Neuronal stem cell (in vitro differentiated cells): Measurements from ENCODE around the gene TMEM239.

Experiments used
- DNase-seq: peaks from one replicate; pipeline ENCODE4 v3.0.0-alpha.2; 2013; ENCODE audit warnings: low spot score
- H2AFZ ChIP-seq: one replicate; pipeline ENCODE4 v1.6.1; 2013; ENCODE audit warnings: mild to moderate bottlenecking, low read length, inconsistent platforms
- H2AK5ac ChIP-seq: 2 replicates; pipeline ENCODE4 v1.6.1; 2013; ENCODE audit warnings: low read depth, mild to moderate bottlenecking, inconsistent platforms, low read length, moderate library complexity, mixed read lengths
- H2BK120ac ChIP-seq: 2 replicates; pipeline ENCODE4 v1.6.1; 2013; ENCODE audit warnings: low read depth, mild to moderate bottlenecking, inconsistent platforms, low read length, moderate library complexity, mixed read lengths
- H2BK12ac ChIP-seq: one replicate; pipeline ENCODE4 v1.6.1; 2013; ENCODE audit warnings: low read length, inconsistent platforms
- H2BK15ac ChIP-seq: 2 replicates; pipeline ENCODE4 v1.6.1; 2013; ENCODE audit warnings: mild to moderate bottlenecking, low read length, inconsistent platforms, mixed read lengths
- H2BK5ac ChIP-seq: one replicate; pipeline ENCODE4 v1.6.1; 2013; ENCODE audit warnings: inconsistent platforms, mild to moderate bottlenecking, low read length, moderate library complexity
- H3K14ac ChIP-seq: one replicate; pipeline ENCODE4 v1.6.1; 2013; ENCODE audit warnings: low read length, inconsistent platforms
- H3K18ac ChIP-seq: 2 replicates; pipeline ENCODE4 v1.6.1; 2013; ENCODE audit warnings: low read length, inconsistent platforms
- H3K23ac ChIP-seq: 2 replicates; pipeline ENCODE4 v1.6.1; 2013; ENCODE audit warnings: low read depth, mild to moderate bottlenecking, mixed read lengths, low read length, inconsistent platforms; ENCODE audit not compliant: poor library complexity
- H3K27ac ChIP-seq: replicated peaks from 3 replicates; pipeline ENCODE4 v1.5.1; 2013; ENCODE audit warnings: low read length, inconsistent platforms
- H3K27me3 ChIP-seq, 3 experiments: 2 replicates each; pipeline ENCODE4 v1.6.1; 2013; ENCODE audit warnings: low read length in 3 of 3, mild to moderate bottlenecking in 2 of 3, inconsistent platforms in 1 of 3, low read depth in 1 of 3, mixed read lengths in 1 of 3, moderate library complexity in 1 of 3; ENCODE audit not compliant: control insufficient read depth in 3 of 3, insufficient read depth in 3 of 3
- H3K36me3 ChIP-seq, 2 donors: replicated peaks in 1 of 2; 2 replicates each; pipeline ENCODE4 v1.6.1; 2013; ENCODE audit warnings: low read length in 2 of 2; ENCODE audit not compliant: control insufficient read depth in 2 of 2, insufficient read depth in 2 of 2
- H3K4ac ChIP-seq: 2 replicates; pipeline ENCODE4 v1.6.1; 2013; ENCODE audit warnings: inconsistent platforms, mild to moderate bottlenecking, low read length, moderate library complexity
- H3K4me1 ChIP-seq, 2 donors: 1 replicate in 1 of 2; 2 replicates in 1 of 2; pipeline ENCODE4 v1.6.1; 2013; ENCODE audit warnings: low read length in 2 of 2, low read depth in 1 of 2; ENCODE audit not compliant: control insufficient read depth in 2 of 2, insufficient read depth in 1 of 2
- H3K4me2 ChIP-seq: one replicate; pipeline ENCODE4 v1.6.1; 2013; ENCODE audit warnings: mild to moderate bottlenecking, low read length, inconsistent platforms; ENCODE audit not compliant: insufficient read depth, poor library complexity, severe bottlenecking
- H3K4me3 ChIP-seq, 2 donors: 2 replicates each; pipeline ENCODE4 v1.5.1; 2013; ENCODE audit warnings: low read length in 2 of 2, mild to moderate bottlenecking in 2 of 2, inconsistent platforms in 1 of 2, moderate library complexity in 1 of 2
- H3K79me1 ChIP-seq: one replicate; pipeline ENCODE4 v1.6.1; 2013; ENCODE audit warnings: low read depth, mild to moderate bottlenecking, inconsistent platforms, low read length, moderate library complexity
- H3K9ac ChIP-seq: one replicate; pipeline ENCODE4 v1.6.1; 2013; ENCODE audit warnings: mild to moderate bottlenecking, low read depth, low read length, inconsistent platforms; ENCODE audit not compliant: poor library complexity
- H3K9me3 ChIP-seq, 2 donors: replicated peaks in 1 of 2; 2 replicates each; pipeline versions ENCODE3 to v1.6.1; 2013; ENCODE audit warnings: low read length in 2 of 2, mild to moderate bottlenecking in 2 of 2, inconsistent platforms in 1 of 2, low read depth in 1 of 2, mixed read lengths in 1 of 2, moderate library complexity in 1 of 2; ENCODE audit not compliant: control insufficient read depth in 2 of 2, insufficient read depth in 1 of 2
- H4K8ac ChIP-seq: one replicate; pipeline ENCODE4 v1.6.1; 2013; ENCODE audit warnings: low read depth, mild to moderate bottlenecking, inconsistent platforms, low read length, moderate library complexity
- H4K91ac ChIP-seq: one replicate; pipeline ENCODE4 v1.6.1; 2013; ENCODE audit warnings: low read length, low read depth, mild to moderate bottlenecking, inconsistent platforms; ENCODE audit not compliant: poor library complexity
- WGBS, 2 donors: extraction: QIAGEN DNeasy Blood & Tissue Kit; methylation state at CpG; one replicate each; pipeline ENCODE4 v1.1.7; 2013; ENCODE audit warnings: missing lambda C conversion rate in 2 of 2, mixed read lengths in 1 of 2; ENCODE audit not compliant: insufficient read length in 2 of 2, insufficient replicate concordance in 1 of 2; ENCODE audit errors: extremely low coverage in 2 of 2; 5-methylcytosine and 5-hydroxymethylcytosine counted together

Gene TMEM239

GRCh38 chr20:2833761-2834160 is 17.6 kb downstream of the TMEM239 start:
- Histone ChIP-seq H3K9me3 (peaks cover 0 to 4% of the 10 kb centered on the region in 2 donors), H2AFZ (no peak overlapping the region), H3K79me1 (no peaks in the 10 kb centered on the region), H3K4ac (no peak overlapping the region), H3K9ac (no peak overlapping the region), H2BK5ac (no peak overlapping the region), H2BK12ac (no peak overlapping the region), H3K4me1 (peaks cover 0 to 2% of the 10 kb centered on the region in 2 donors), H2AK5ac (no peak overlapping the region), H3K27ac (no peak overlapping the region), H2BK120ac (no peak overlapping the region), H3K4me2 (no peak overlapping the region), H2BK15ac (no peak overlapping the region), H3K36me3 (peaks cover 13 to 39% of the 10 kb centered on the region in 2 donors), H4K91ac (no peak overlapping the region), H3K4me3 (no peak overlapping the region), H3K18ac (no peak overlapping the region), H3K23ac (no peak overlapping the region), H3K14ac (no peak overlapping the region), H3K27me3 (no peaks in the 10 kb centered on the region), H4K8ac (no peak overlapping the region)
- no CpG with 5 or more reads among the region's 1 CpG for WGBS, 2 donors
- no peak for DNase-seq

GRCh38 chr20:2834401-2835110 is 18.4 kb downstream of the TMEM239 start:
- peaks cover 13 to 45% of the 10 kb centered on the region in 2 donors for H3K36me3 ChIP-seq
- no CpG with 5 or more reads among the region's 14 CpGs for WGBS, 2 donors
- no peak overlapping the region for H3K14ac ChIP-seq
- no peak overlapping the region for H2AK5ac ChIP-seq
- peaks cover under 1 to 2% of the 10 kb centered on the region in 2 donors for H3K4me1 ChIP-seq
- H2BK5ac ChIP-seq, result no peak overlapping the region
- no peak overlapping the region for H3K27ac ChIP-seq
- H2BK12ac ChIP-seq, result no peak overlapping the region
- no peak overlapping the region for H3K4ac ChIP-seq
- H3K79me1 ChIP-seq, result no peaks in the 10 kb centered on the region
- H2BK120ac ChIP-seq, result no peak overlapping the region
- no peak for DNase-seq
- H4K91ac ChIP-seq, result no peak overlapping the region
- no peak overlapping the region for H3K23ac ChIP-seq
- H3K18ac ChIP-seq, result no peak overlapping the region
- no peak overlapping the region for H3K4me3 ChIP-seq
- H3K9ac ChIP-seq, result no peak overlapping the region
- H3K4me2 ChIP-seq, result no peak overlapping the region
- peaks cover 0 to 4% of the 10 kb centered on the region in 2 donors for H3K9me3 ChIP-seq
- H2BK15ac ChIP-seq, result no peak overlapping the region
- H4K8ac ChIP-seq, result no peak overlapping the region
- H3K27me3 ChIP-seq, result no peaks in the 10 kb centered on the region
- H2AFZ ChIP-seq, result no peak overlapping the region

- no CpG with 5 or more reads among the region's 6 CpGs for WGBS, 2 donors
These were observed 19.2 kb downstream of the TMEM239 start for GRCh38 chr20:2835331-2835796.

GRCh38 chr20:2836035-2836434 is 19.9 kb downstream of the TMEM239 start:
- Histone ChIP-seq H4K8ac (no peak overlapping the region), H3K23ac (no peak overlapping the region), H3K4me3 (no peak overlapping the region), H3K27me3 (no peaks in the 10 kb centered on the region), H3K79me1 (peaks cover 3% of the 10 kb centered on the region), H2AK5ac (no peak overlapping the region), H2AFZ (no peak overlapping the region), H3K4ac (no peak overlapping the region), H3K27ac (no peak overlapping the region), H4K91ac (no peak overlapping the region), H3K9ac (no peak overlapping the region), H2BK12ac (no peak overlapping the region), H2BK15ac (no peak overlapping the region), H2BK120ac (no peak overlapping the region), H3K4me1 (peaks cover 7 to 8% of the 10 kb centered on the region in 2 donors), H2BK5ac (no peak overlapping the region), H3K9me3 (peaks cover 0 to 4% of the 10 kb centered on the region in 2 donors), H3K14ac (no peak overlapping the region), H3K36me3 (peaks cover 13 to 45% of the 10 kb centered on the region in 2 donors), H3K18ac (no peak overlapping the region), H3K4me2 (no peak overlapping the region)
- WGBS, 2 donors, result no CpG with 5 or more reads among the region's 5 CpGs
- no peak for DNase-seq

More at GRCh38 chr20:2835331-2835796, 19.2 kb downstream of the TMEM239 start:
- no peak overlapping the region for H2BK15ac ChIP-seq
- H2BK5ac ChIP-seq, result no peak overlapping the region
- DNase-seq, result no peak
- peaks cover 3% of the 10 kb centered on the region for H3K79me1 ChIP-seq
- no peak overlapping the region for H3K4ac ChIP-seq
- no peak overlapping the region for H2AK5ac ChIP-seq
- peaks cover 7 to 8% of the 10 kb centered on the region in 2 donors for H3K4me1 ChIP-seq
- no peak overlapping the region for H3K27ac ChIP-seq
- H3K27me3 ChIP-seq, result no peaks in the 10 kb centered on the region
- H3K4me2 ChIP-seq, result no peak overlapping the region
- no peak overlapping the region for H2BK12ac ChIP-seq
- H2AFZ ChIP-seq, result no peak overlapping the region
- H4K91ac ChIP-seq, result no peak overlapping the region
- H3K14ac ChIP-seq, result no peak overlapping the region
- peaks cover 0 to 4% of the 10 kb centered on the region in 2 donors for H3K9me3 ChIP-seq
- no peak overlapping the region for H3K23ac ChIP-seq
- no peak overlapping the region for H3K4me3 ChIP-seq
- H3K36me3 ChIP-seq, result peaks cover 13 to 45% of the 10 kb centered on the region in 2 donors
- no peak overlapping the region for H3K9ac ChIP-seq
- H4K8ac ChIP-seq, result no peak overlapping the region
- H3K18ac ChIP-seq, result no peak overlapping the region
- H2BK120ac ChIP-seq, result no peak overlapping the region
